Psoas muscle (tissue), 8 donors: Measurements from ENCODE around the gene RALGDS. TPM values are rescaled to one million over a fixed set of nuclear protein-coding genes. Genes with fewer than 3 reads are reported as not detected.
"Not testable (repeated sequence)": the region's sequence is repeated elsewhere in the genome, so short reads cannot be mapped to it uniquely, and the experiment has no call there.

Experiments
- ATAC-seq, 4 donors: fragments of 200-7000 bp; cut with Tn5 transposase; one replicate each; pipeline ENCODE4 v1.9.1; 2020; ENCODE audit warnings: moderate library complexity in 3 of 4, mild to moderate bottlenecking in 2 of 4
- DNase-seq, 2 donors: peaks; one replicate each; pipeline ENCODE4 v3.0.0-alpha.2; 2020
- H3K27ac ChIP-seq: fragments of 200-600 bp; one replicate; pipeline ENCODE4 v1.8.0; 2022
- H3K27me3 ChIP-seq, 3 donors: fragments of 200-600 bp in 1 of 3; one replicate each; pipeline versions ENCODE4 v1.6.1 to v1.8.0; 2013 to 2022; ENCODE audit warnings: low read length in 2 of 3, mild to moderate bottlenecking in 2 of 3, moderate library complexity in 1 of 3; ENCODE audit not compliant: insufficient read depth in 3 of 3
- H3K36me3 ChIP-seq, 2 donors: fragments of 200-600 bp in 1 of 2; one replicate each; pipeline versions ENCODE4 v1.6.1 to v1.8.0; 2013 to 2022; ENCODE audit warnings: low read depth in 1 of 2, mild to moderate bottlenecking in 1 of 2, moderate library complexity in 1 of 2; ENCODE audit not compliant: insufficient read depth in 1 of 2
- H3K4me1 ChIP-seq: fragments of 200-600 bp; one replicate; pipeline ENCODE4 v1.8.0; 2022
- H3K4me3 ChIP-seq: fragments of 200-600 bp; one replicate; pipeline ENCODE4 v1.8.0; 2022; ENCODE audit warnings: mild to moderate bottlenecking
- H3K9me3 ChIP-seq: fragments of 200-600 bp; one replicate; pipeline ENCODE4 v1.8.0; 2022
- WGBS, 3 donors: extraction: QIAGEN DNeasy Blood & Tissue Kit; methylation state at CpG; one replicate each; pipeline versions ENCODE4 v1.1.6 to v1.1.7; 2013; 5-methylcytosine and 5-hydroxymethylcytosine counted together
- intact Hi-C, 2 donors: fragments of 100-400 bp; cut with DNase I; formaldehyde crosslinking; loops; one replicate each; pipeline versions ENCODE4 v1.11.0 to v1.14.2; 2022
- polyA plus RNA-seq, 3 donors: library from polyadenylated mRNA; stranded (reverse); fragments of 200-250 nt; gene quantifications; one replicate each; pipeline ENCODE4 v1.2.3, GENCODE V29; 2013
- total RNA-seq, 4 donors: library from RNA; stranded (reverse); fragmentation: NEBNext Ultra II Directional in 2 of 4; extraction: Animal tissue kit (Norgen Biotek cat#: 25700) in 2 of 4; gene quantifications; one replicate each; pipeline versions ENCODE4 v1.2.1 to v1.2.4, GENCODE V29; 2021 to 2023
- TF ChIP-seq, protein P1 (sequence below): fragments of 200-600 bp; IDR thresholded peaks from one replicate; pipeline ENCODE4 v1.8.0; 2022; ENCODE audit warnings: antibody characterized with exemption
- donor health status: healthy with polysubstance abuse.
- donor health status: DM: no; HTN: no; CAD: no; lungs with moderate emphysema.
- donor health status: Bipolar disorder and iron deficiency.
- donor health status: healthy.
- donor health status: DM: yes; HTN: yes; CAD: no.
- donor health status: DM: no; HTN: no; CAD: no.
- donor health status: DM: no; HTN: no; CAD: no.
- donor health status: DM: yes; HTN: yes; CAD: no.

RALGDS gene
- total and polyA plus RNA-seq, 7 donors: 12.3 to 64.6 (median 20.5) TPM

- H3K4me3 ChIP-seq: no peak overlapping the region
- ATAC-seq: no peak
- intact Hi-C loops: no loop called here
Measured at GRCh38 chr9:133088146-133088750, 32.8 kb downstream of the RALGDS start.

DNA sequence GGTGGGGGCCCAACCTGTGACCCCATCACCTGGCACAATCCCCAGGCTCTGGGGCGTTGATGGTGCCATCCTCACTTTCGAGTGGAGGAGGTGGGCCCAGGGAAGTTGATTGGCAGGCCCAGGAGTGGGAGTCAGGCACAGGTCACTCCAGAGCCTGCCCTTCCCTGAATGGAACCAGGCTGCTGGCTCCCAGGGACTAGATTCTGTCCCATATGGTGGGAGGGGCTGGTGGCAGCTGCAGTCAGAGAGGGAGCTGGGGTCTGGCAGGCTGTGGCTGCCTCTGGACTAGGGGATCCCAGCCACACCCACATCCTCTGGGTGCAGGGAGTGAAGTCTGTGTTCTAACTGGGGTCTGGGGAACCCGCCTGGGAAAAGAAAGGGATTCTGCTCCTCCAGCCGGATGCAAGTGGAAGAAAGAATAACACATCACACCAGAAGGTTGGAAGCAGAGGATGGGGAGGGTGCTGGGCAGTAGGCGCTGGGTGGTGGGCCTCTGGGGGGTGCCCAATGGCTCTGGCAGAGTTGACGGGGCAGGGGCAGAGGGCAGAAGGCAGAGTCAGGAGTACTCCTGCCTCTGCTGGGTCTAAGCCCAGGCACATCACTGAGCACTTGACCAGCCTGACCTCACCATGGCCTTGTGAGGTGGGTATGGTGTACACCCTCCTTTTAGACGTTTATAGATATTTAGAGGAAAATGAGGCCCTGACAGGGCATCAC, 33.5 kb downstream of the RALGDS start:
- no peaks in the 10 kb centered on the region for H3K9me3 ChIP-seq
- intact Hi-C loops: no loop called here
- TF ChIP-seq, protein P1, sequence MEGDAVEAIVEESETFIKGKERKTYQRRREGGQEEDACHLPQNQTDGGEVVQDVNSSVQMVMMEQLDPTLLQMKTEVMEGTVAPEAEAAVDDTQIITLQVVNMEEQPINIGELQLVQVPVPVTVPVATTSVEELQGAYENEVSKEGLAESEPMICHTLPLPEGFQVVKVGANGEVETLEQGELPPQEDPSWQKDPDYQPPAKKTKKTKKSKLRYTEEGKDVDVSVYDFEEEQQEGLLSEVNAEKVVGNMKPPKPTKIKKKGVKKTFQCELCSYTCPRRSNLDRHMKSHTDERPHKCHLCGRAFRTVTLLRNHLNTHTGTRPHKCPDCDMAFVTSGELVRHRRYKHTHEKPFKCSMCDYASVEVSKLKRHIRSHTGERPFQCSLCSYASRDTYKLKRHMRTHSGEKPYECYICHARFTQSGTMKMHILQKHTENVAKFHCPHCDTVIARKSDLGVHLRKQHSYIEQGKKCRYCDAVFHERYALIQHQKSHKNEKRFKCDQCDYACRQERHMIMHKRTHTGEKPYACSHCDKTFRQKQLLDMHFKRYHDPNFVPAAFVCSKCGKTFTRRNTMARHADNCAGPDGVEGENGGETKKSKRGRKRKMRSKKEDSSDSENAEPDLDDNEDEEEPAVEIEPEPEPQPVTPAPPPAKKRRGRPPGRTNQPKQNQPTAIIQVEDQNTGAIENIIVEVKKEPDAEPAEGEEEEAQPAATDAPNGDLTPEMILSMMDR: no peak
- 63 to 71% (median 65%) methylated on average over 7 of the region's 7 CpGs for WGBS, 3 donors
- no peak overlapping the region for H3K27ac ChIP-seq
- H3K27me3 ChIP-seq: no peaks in the 10 kb centered on the region
- H3K4me3 ChIP-seq: no peak overlapping the region
- no peaks in the 10 kb centered on the region for H3K4me1 ChIP-seq
- DNase-seq (no peak), ATAC-seq (no peak)
- no peaks in the 10 kb centered on the region for H3K36me3 ChIP-seq

More at GRCh38 chr9:133088146-133088750, 32.8 kb downstream of the RALGDS start:
- WGBS, 3 donors: 92 to 96% (median 93%) methylated on average over 10 of the region's 10 CpGs
- H3K27me3 ChIP-seq: no peaks in the 10 kb centered on the region
- no peaks in the 10 kb centered on the region for H3K36me3 ChIP-seq
- TF ChIP-seq, protein P1: no peak
- H3K27ac ChIP-seq: no peak overlapping the region
- no peak for DNase-seq
- H3K4me1 ChIP-seq: no peaks in the 10 kb centered on the region
- H3K9me3 ChIP-seq: no peaks in the 10 kb centered on the region

GRCh38 chr9:133086894-133087293, 34.1 kb downstream of the RALGDS start:
- 79 to 86% (median 82%) methylated on average over 13 to 15 of the region's 15 CpGs for WGBS, 3 donors
- intact Hi-C loops: no loop called here
- H3K4me3 ChIP-seq: no peak overlapping the region
- TF ChIP-seq, protein P1: no peak
- DNase-seq (no peak), ATAC-seq (no peak)
- H3K4me1 ChIP-seq: no peaks in the 10 kb centered on the region
- no peak overlapping the region for H3K27ac ChIP-seq
- H3K9me3 ChIP-seq: no peaks in the 10 kb centered on the region
- no peaks in the 10 kb centered on the region for H3K27me3 ChIP-seq
- no peaks in the 10 kb centered on the region for H3K36me3 ChIP-seq

DNA sequence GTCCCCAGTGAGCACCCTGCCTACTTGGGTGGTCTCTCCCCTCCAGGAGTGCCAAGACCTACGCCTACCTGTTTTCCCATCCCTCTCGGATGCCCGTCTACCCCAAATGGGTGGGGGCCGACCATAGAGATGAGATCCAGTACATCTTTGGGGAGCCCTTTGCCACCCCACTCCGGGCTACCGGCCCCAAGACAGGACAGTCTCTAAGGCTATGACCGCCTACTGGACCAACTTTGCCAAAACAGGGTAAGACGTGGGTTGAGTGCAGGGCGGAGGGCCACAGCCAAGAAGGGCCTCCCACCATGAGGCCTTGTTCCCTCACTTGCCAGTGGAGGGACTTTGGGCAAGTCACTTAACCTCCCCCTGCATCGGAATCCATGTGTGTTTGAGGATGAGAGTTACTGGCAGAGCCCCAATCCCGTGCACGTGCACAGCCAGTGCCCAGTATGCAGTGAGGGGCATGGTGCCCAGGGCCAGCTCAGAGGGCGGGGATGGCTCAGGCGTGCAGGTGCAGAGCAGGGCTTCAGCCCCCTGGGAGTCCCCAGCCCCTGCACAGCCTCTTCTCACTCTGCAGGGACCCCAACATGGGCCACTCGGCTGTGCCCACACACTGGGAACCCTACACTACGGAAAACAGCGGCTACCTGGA, 34.7 kb downstream of the RALGDS start:
- intact Hi-C loops: not testable (repeated sequence)

DNA sequence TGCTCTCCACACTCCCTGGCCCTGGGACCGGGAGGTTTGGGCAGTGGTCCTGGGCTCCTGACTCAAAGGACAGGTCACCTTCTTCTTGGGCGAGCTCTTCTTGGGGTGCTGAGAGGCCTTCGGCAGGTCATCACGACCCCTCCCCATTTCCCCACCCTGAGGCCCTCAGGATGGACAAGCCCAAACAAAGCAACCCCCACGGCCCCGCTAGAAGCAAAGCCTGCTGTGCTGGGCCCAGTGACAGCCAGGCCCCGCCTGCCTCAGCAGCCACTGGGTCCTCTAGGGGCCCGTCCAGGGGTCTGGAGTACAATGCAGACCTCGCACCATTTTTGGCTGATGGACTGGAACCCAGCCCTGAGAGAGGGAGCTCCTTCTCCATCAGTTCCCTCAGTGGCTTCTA, 37.4 kb downstream of the RALGDS start:
- H3K4me3 ChIP-seq, H3K27ac ChIP-seq, intact Hi-C loops, DNase-seq, H3K9me3 ChIP-seq, H3K27me3 ChIP-seq, ATAC-seq, H3K36me3 ChIP-seq, H3K4me1 ChIP-seq: not testable (repeated sequence)
- 68 to 79% (median 78%) methylated on average over 6 to 9 of the region's 9 CpGs for WGBS, 3 donors

More for the DNA sequence above, 34.7 kb downstream of the RALGDS start:
- not testable (repeated sequence) for H3K9me3 ChIP-seq, ATAC-seq, H3K4me3 ChIP-seq, DNase-seq, H3K27ac ChIP-seq, H3K36me3 ChIP-seq, H3K27me3 ChIP-seq, H3K4me1 ChIP-seq
- WGBS, 3 donors: 81 to 83% (median 81%) methylated on average over 13 to 17 of the region's 17 CpGs

GRCh38 chr9:133081957-133082644, 38.9 kb downstream of the RALGDS start:
- H3K4me1 ChIP-seq, H3K36me3 ChIP-seq, H3K9me3 ChIP-seq, H3K27me3 ChIP-seq, intact Hi-C loops, ATAC-seq, H3K27ac ChIP-seq, H3K4me3 ChIP-seq, DNase-seq: not testable (repeated sequence)
- WGBS, 3 donors: 78 to 88% (median 85%) methylated on average over 6 to 7 of the region's 12 CpGs

DNA sequence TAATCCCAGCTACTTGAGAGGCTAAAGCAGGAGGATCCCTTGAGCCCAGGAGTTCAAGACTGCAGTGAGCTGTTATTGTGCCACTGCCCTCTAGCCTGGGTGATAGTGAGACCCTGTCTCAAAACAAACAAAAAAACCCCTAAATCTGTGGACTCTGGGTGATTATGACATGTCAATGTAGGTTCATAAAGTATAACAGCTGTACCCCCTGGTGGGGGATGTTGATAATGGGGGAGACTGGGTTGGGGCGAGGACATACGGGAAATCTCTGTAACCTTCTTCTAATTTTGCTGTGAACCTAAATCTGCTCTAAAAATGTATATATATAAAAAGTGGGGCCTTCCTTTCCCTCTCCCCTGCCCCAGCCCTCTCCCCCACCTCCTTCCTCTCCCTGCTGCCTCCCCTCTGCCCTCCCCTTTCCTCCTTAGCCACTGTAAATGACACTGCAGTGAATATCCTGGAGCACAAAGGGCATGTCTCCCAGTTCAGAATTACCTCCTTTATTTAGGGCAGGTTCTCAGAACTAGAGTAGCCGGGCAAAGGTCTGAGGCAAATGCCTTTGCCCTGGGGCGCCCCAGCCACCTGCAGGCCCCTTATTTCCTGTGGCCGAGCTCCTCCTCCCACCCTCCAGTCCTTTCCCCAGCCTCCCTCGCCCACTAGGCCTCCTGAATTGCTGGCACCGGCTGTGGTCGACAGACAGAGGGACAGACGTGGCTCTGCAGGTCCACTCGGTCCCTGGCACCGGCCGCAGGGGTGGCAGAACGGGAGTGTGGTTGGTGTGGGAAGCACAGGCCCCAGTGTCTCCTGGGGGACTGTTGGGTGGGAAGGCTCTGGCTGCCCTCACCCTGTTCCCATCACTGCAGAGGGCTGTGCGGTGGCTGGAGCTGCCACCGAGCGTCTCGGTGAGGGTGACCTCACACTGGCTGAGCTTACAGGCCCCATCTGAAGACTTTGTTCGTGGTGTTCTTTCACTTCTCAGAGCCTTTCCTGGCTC, 40.0 kb downstream of the RALGDS start:
- H3K27ac ChIP-seq, H3K36me3 ChIP-seq, H3K27me3 ChIP-seq, H3K4me1 ChIP-seq, DNase-seq, intact Hi-C loops, H3K9me3 ChIP-seq, H3K4me3 ChIP-seq: not testable (repeated sequence)
- 86 to 90% (median 86%) methylated on average over 9 to 10 of the region's 18 CpGs for WGBS, 3 donors
- ATAC-seq: peak in 1 of 4 donors; percentile 30
